ENCODE measurements around the gene ANO4.

ANO4 gene

GRCh38 chr12:100820314-100820713, 25.7 kb downstream of the ANO4 start:
- no peak for DNase-seq

GRCh38 chr12:100823963-100824362, 29.4 kb downstream of the ANO4 start:
- DNase-seq: no peak

GRCh38 chr12:100824476-100824875, 29.9 kb downstream of the ANO4 start:
- no peak for DNase-seq

- DNase-seq: peak in 1 of 2 experiments; percentile 6
Observed at GRCh38 chr12:100826323-100826722, 31.7 kb downstream of the ANO4 start.

- peak; percentile 10 to 46 for DNase-seq
Observed at GRCh38 chr12:100827901-100828520, 33.4 kb downstream of the ANO4 start.

- no peak for DNase-seq
Observed at GRCh38 chr12:100830003-100830795, 35.6 kb downstream of the ANO4 start.

- DNase-seq: no peak
Observed at GRCh38 chr12:100833282-100833681, 38.7 kb downstream of the ANO4 start.

GRCh38 chr12:100840748-100841147, 46.2 kb downstream of the ANO4 start:
- DNase-seq: no peak

- DNase-seq: no peak
Observed at GRCh38 chr12:100842156-100842555, 47.6 kb downstream of the ANO4 start.

GRCh38 chr12:100843061-100843460, 48.5 kb downstream of the ANO4 start:
- no peak for DNase-seq

GRCh38 chr12:100845095-100845494, 50.5 kb downstream of the ANO4 start:
- no peak for DNase-seq

- DNase-seq: no peak
Observed at GRCh38 chr12:100851637-100852036, 57.1 kb downstream of the ANO4 start.

- DNase-seq: no peak
Observed at GRCh38 chr12:100857418-100857817, 62.8 kb downstream of the ANO4 start.

GRCh38 chr12:100857971-100858370, 63.4 kb downstream of the ANO4 start:
- no peak for DNase-seq

- DNase-seq: no peak
Observed at GRCh38 chr12:100858656-100859055, 64.1 kb downstream of the ANO4 start.

- DNase-seq: no peak
Observed at GRCh38 chr12:100859063-100859627, 64.6 kb downstream of the ANO4 start.

- no peak for DNase-seq
Observed at GRCh38 chr12:100860611-100861010, 66.0 kb downstream of the ANO4 start.

- no peak for DNase-seq
Observed at GRCh38 chr12:100862676-100863075, 68.1 kb downstream of the ANO4 start.

GRCh38 chr12:100864366-100864765, 69.8 kb downstream of the ANO4 start:
- DNase-seq: no peak

GRCh38 chr12:100867639-100868393, 73.2 kb downstream of the ANO4 start:
- DNase-seq: no peak

- DNase-seq: no peak
Observed at GRCh38 chr12:100868487-100868886, 73.9 kb downstream of the ANO4 start.

GRCh38 chr12:100871195-100871734, 76.7 kb downstream of the ANO4 start:
- DNase-seq: no peak

- no peak for DNase-seq
Observed at GRCh38 chr12:100875156-100875555, 80.6 kb downstream of the ANO4 start.

All from AML-193 (cell line).